Right renal pelvis (tissue), 4 donors: ENCODE data around the gene POMC. TPM values are rescaled to one million over a fixed set of nuclear protein-coding genes. Genes with fewer than 3 reads are reported as not detected.
"Not testable (repeated sequence)": the region's sequence is repeated elsewhere in the genome, so short reads cannot be mapped to it uniquely, and the experiment has no call there.

Experiments used
- DNase-seq, 4 donors: peaks; one replicate each; pipeline ENCODE4 v3.0.0-alpha.2; 2013; ENCODE audit warnings: low read depth in 4 of 4, low spot score in 3 of 4, missing footprints in 1 of 4
- polyA plus RNA-seq, 4 donors: library from polyadenylated mRNA; unstranded; fragments of 120-200 nt; gene quantifications; one replicate each; pipeline ENCODE4 v1.2.1, GENCODE V29; 2013; ENCODE audit not compliant: insufficient read length in 4 of 4

Gene POMC
- polyA plus RNA-seq, 4 donors: 4.9 to 11.9 (median 7.7) TPM

DNA sequence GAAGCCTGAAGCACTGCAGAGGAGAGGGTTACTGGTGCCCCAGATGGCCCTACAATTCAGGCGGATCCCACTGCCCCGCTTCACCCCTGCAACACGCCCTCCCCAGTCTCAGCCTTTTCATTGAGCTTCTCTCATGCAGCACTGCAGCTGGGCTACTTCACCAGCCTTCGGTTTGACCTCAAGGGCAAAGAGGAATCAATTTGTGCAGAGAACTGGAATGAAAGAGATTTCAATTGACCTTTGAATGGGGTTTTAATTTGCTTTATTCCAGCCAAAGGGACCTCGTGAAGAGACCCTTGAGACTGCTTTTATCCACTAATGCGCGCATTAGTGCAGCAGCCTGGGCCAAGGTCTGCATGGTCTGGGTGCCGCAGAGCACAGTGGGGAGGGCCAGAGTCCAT, 8.8 kb upstream of the POMC start:
- DNase-seq: no peak

DNA sequence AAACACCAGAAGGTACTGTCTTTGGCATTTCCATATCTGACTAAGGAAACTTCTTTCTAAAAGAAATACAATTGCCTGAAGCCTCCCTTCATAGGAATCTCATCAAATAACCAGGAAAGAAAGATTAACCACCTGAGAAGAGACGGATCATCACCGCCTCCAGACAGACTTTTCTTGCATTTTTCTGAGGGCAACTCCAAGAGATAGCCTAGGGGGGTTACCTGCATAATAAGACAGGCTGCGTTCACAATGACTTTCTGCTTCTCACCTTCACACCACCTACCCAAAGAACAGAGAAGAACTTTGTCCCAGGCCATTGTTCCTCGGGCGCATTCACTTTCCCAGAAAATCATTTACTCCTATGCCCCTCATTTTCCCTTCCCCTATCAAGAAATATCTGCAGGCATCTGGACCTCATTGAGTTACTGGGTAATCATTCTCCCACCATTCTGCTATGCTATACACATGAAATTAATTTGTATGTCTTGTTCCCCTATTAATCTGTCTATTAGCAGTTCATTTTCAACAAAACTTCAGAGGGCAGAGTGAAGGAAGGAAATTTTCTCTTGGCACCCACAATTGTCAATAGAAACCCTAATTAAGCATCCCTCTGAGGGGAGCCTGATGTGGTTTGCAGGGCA, 8.3 kb upstream of the POMC start:
- no peak for DNase-seq

DNA sequence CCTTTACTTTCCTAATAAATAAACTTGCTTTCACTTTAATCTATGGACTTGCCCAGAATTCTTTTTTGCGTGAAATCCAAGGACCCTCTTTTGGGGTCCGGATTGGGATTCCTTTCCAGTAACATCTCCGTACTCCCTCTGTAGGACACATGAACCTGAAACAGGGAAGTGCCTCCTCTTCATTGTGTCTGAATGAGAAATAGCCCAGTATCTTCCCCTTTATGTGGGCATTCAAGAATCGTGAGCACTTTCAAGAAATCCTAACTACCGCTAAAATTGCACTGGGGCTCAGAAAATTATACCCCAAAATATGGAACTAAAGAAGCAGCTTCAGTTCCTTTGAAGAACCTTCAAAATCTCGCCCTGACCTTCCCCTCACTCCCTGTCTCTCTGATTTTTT, 7.8 kb upstream of the POMC start:
- no peak for DNase-seq

DNA sequence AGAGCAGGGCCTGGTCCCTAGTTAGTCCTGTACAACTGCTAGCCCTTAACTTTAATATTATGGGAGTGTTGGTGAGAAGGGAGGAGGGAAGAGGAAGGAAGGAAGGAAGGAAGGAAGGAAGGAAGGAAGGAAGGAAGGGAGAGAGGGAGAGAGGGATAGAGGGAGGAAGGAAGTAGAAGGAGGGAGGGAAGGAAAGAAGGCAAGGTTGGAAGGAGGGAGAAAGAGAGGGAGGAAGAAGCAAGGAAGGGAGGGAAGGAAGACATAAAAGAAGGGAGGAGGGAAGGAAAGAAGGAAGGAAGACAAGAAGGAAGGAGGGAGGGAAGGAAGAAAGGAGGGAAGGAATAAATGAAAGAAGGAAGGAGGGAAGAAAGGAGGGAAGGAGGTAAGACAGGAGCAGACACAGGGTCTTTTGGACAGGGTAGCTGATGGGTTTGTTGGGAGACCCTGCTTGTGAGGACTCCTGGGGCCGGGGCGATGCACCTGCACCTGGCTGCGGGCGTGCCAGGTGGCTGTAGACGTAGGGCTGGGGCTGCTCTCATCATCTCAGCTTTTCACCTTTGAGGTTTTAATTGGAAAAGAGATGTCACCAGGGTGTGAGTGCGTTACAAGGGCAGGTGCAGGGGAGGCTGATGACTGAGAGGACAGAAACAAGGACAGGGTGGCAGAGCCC, 5.9 kb upstream of the POMC start:
- DNase-seq: no peak

DNA sequence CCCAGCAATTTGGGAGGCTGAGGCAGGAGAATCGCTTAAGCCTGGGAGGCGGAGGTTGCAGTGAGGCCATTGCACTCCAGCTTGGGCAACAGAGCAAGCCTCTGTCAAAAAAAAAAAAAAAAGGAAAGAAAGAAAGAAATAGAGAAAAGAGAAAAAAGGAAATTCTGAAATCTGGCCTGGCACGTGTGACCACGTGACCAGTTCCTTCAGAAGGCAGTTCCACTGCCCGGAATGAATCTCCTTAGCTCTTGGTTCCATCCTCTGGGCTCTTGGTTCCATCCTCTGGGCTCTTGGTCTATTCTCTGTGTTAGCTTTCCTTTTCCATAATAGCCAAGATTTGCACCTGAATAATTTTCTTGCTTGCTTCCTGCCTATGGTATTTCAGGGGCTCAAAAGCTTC, 5.3 kb upstream of the POMC start:
- no peak for DNase-seq

DNA sequence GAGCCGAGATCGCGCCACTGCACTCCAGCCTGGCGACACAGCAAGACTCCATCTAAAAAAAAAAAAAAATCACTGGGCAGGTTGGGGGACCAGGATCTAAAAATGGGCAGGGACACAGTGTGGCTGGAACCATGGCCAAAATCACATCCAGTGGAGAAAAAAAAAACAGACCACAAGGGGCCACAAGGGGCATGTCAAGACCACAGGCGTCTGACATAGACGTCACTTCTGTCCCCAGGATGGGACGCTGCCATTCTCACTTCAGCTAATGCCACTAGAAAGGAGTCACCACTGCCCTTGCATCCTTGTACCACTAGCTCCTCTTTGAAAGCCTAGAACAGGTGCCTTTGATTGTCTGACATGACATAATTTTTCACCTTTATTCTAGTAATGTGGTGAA, 2.5 kb upstream of the POMC start:
- DNase-seq: no peak

DNA sequence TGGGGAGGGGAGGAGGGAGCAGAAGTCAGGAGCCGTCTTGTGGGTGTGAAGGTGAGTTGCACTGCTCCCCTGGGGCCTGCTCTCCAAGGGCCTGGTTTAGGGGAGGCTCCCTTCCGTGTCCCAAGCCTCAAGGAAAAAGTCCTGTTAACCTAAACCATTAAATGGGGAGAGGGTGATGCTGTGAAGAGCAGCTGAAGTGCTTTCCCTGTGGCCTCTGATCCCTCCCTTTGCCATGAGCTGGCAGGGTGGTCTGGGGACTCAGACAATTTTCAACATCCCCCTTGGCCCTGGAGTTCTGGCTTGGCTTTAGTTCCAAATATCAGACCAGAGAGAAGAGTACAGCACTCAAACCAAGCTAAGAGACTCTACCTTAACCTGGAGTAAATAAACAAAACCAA, 692 bp upstream of the POMC start:
- DNase-seq: no peak

DNA sequence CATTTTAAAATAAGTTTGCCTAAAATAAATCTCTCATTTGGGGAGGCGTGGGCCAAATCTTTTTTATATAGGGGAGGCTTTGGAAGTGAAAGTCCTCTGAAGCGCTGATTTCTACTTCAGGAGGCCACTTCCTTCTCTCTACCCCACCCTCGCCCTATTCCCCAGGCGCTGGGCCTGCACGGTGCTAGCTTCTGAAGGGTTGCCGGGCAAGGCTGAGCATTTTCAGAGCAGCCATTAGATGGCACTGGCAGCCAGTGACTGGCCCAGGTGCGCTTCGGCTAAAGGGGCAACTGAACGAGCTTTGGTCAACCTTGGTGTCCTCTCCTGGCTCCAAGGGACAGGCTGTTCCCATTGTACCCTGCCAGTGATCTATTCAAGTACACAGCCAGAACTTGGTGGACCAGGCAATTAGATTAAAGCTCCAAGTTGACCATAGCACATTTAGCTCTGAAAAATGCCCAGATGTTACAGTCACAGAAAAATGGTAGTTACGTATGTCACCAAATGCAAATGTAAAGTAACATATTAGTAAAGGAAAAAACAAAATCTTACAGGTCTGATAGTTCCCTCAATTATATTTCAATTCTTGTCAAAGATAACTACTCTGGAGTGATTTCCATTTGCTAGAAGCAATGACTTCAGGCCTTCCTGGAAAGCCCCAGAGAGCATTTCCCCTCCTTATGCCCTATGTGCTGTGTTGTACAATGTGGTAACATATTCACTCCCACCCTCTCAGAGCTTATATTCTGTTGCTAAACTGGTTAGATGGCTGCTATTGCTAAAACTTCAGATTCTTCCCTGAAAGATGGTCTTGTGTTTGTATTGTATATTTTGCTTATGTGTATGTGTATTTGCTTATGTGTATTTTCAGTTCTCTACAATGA, 2.1 kb downstream of the POMC start:
- DNase-seq: no peak

DNA sequence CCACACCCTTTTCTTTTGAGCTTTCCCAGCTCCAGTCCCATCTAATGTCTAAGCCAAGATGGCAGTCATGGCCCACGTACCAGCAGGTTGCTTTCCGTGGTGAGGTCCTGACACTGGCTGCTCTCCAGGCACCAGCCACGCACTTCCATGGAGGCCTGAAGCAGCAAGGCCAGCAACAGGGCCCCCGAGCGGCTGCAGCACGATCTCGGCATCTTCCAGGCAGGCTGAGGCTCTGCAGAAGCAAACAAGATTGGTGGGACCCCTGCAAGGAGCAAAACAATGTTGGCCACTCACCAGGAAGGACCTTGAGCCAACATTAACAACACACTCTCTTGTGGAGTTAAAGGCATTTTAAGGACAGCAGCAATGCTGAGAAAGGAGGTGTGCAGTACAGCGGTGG, 3.8 kb downstream of the POMC start:
- no peak for DNase-seq

DNA sequence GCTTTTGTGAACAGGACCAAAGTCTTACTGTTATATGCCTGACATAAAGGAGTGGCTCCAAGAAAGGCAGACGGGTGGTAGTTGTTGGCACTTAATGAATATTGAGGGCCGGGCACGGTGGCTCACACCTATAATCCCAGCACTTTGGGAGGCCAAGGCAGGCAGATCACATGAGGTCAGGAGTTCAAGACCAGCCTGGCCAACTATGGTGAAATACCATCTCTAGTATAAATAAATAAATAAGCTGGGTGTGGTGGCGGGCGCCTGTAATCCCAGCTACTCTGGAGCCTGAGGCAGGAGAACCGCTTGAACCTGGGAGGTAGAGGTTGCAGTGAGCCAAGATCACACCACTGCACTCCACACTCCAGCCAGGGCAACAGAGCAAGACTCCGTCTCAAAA, 6.3 kb downstream of the POMC start:
- not testable (repeated sequence) for DNase-seq

DNA sequence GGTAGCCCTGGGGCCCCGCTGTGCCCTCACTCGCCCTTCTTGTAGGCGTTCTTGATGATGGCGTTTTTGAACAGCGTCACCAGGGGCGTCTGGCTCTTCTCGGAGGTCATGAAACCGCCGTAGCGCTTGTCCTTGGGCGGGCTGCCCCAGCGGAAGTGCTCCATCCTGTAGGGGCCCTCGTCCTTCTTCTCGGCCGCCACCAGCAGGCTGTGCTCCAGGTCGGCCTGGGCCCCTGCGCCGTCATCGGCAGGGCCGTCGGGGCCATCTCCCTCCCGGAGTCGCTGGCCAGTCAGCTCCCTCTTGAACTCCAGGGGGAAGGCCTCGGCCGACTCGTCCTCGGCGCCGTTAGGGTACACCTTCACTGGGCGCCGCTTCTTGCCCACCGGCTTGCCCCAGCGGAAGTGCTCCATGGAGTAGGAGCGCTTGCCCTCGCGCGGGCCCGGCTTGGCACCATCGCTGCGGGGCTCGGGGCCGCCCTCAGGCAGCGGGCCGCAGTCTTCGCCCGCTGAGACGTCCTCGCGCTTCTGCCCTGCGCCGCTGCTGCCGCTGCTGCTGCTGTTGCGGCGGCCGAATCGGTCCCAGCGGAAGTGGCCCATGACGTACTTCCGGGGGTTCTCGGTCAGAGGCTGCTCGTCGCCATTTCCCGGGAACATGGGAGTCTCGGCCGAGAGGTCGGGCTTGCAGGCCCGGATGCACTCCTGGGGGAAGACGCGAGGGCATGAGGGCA, 7.2 kb downstream of the POMC start:
- DNase-seq: peak in 1 of 4 donors; percentile 44

DNA sequence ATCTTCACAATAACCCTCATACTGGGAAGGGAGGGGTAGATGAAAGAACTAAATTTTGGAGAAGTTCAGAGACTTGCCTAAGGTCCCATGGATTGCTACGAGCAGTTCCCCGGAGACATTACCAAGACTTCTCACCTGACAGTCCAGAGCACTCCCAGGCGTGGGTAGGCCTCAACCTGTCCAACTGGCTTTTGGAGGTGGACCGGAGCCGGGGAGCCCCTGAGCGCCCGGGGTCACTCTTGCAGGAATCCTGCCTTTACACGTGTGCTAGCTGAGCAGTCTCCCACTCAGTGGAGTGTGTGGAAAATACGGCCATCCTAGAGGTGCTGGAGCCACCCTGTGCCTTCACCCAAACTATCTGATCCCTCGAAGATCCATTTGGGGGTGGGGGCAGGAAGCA, 8.0 kb downstream of the POMC start:
- no peak for DNase-seq

DNA sequence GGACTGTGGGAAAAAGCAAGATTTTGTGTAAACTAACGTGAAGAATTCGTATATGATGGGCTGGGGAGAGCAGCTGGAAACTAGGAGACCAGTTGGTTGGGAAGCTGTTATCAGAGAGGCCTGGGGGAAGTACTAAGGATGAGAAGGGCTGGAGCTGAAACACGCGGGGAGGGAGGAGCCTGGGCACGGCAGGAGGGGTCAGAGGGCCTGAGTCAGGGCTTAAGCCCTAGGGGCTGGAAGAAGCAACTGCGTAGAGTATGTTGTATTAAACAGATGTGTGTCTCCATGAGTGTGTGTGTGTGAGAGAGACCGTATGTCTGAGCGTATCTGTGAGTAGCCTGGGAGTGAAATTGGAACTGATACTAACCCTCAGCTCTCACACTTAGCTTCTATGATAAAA, 8.4 kb downstream of the POMC start:
- no peak for DNase-seq

DNA sequence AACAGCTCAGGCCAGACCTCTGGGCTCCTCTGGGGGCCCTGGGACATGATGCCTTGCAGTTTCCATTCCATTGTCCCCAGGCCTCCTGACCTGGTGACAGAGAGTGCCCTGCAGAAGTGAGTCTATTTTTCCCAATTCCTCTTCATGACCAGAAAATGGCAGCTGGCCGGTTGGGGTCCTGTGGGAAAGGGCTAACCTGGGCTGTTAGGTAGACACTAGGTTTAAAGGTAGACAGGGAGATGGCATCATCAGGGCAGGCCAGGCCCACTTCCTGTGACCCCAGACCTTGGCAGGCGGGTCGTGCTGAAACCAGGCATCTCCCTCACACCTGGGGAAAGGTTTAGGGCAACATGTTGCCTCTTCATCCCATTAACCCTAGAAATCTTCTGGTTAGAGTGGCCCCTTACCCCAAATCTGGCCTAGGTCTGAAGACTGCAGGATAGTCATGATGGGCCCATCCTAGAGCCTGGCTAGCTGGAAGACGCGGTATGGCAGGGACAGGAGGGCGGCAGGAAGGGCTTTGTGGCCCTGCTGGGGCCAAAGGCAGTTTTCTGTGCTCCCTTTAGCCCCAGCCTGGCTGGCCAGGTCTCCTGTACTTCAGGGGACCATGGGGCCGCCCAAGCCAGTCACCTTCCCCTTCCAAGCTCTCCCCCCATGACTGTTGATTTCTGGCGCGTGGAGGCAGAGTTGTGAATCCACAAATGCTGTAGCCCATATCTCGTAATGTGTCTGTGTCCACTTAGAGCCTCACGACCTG, 10.1 kb downstream of the POMC start:
- no peak for DNase-seq

DNA sequence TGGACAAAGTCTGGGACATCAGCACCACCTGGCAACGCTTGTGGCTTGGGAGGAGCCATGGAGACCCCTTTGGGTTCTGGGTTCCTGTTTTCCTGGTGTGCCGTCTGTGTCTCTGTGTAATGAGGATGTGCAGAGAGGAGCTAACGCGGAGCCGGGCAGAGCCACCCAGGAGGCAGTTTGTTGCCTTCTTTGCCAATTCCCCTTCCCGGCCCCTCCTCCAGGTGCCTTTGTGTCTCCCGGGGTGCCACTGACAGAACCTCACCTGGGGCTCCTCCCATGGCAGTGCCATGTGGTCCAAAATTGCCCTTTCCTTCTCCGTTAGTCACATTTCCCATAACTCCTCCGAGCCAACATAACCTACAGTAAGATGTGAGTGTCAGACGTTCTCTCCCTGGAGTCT, 13.0 kb downstream of the POMC start:
- DNase-seq: no peak

DNA sequence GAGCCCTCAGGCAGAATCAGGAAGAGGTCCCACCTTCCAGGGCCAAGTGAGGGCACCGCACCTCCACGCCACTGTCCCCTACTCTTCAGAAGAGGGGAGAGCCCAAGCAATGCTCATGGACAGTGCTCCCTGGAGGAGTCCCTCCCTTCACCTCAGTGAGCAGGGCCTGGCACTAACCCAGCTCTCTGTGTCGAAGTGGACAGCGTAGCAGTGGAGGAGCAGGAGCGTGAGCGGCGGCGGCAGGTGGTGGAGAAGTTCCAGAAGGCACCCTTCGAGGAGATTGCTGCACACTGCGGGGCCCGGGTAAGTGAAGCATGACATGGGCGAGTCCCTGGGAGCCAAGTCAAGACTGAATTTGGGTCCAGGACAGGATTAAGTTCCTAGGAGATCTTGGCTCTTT, 16.7 kb downstream of the POMC start:
- DNase-seq: no peak

DNA sequence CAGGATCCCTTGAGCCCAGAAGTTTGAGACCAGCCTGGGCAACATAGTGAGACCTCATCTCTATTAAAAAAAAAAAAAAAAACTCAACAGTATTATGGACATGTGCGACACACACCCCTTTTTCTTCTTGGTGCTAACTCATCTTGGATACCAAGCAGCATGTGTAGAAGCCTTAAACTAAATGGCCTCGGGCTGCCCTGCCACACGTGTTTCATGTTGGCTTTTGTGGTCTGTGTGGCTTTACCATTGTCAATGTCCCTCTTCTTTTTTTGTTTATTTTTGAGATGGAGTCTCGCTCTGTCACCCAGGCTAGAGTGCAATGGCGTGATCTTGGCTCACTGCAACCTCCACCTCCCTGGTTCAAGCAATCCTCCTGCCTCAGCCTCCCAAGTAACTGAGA, 17.4 kb downstream of the POMC start:
- not testable (repeated sequence) for DNase-seq

DNA sequence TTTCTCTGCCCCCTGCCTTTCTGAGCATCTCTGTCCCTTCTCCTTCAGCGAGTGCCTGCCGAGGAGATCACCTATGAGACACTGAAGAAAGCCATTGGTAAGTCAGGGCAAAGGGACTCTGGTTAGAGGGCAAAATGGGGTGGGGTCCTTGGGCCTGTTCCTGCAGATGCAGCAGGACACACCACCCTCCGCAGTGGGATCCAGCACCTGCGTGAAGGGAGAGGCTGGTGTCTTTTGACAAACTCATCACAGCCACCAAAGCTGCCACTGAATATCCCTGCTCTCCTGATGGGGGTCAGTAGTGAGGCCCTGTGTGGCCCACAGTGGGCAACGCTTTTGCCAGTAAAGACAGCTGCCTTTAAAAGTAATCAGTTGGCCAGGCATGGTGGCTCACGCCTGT, 18.7 kb downstream of the POMC start:
- DNase-seq: no peak

DNA sequence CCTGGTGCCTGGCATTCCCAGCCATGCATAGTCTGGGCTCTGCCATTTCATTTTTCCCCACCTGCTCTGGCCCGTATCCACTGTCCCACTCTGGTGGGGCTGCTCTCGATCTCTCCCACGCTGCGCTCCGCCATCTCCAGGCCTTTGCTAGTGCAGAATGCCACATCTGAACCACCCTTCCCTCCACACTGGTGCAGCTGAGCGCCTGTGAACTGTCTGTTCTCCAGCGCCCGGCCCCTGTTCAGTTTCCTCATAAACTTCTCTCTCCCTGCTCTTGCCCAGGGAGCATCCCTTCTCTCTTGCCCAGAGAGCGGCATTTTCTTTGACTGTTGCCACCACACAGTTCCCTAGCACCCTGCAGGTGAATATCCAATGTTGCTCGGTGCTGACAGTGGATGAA, 21.5 kb downstream of the POMC start:
- DNase-seq: no peak

DNA sequence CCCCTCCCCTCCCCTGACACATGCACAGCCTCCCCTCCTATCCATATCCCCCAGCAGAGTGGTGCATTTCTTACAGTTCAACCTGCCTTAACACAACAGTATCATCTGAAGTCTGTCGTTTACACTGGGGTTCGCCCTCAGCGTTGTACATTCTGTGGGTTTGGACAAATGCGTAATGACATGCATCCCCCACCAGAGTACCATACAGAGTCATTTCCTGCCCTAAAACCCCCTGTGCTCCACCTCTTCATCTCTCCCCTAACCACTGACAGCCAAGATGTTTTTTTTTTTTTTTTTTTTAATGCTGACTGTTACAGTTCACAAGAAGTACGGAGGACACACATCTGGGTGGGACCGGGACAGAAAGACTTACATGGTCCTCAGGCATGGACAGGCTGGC, 22.6 kb downstream of the POMC start:
- no peak for DNase-seq
